HepG2 (cell line): ENCODE data around the gene KANK3. TPM values are rescaled to one million over a fixed set of nuclear protein-coding genes. Genes with fewer than 3 reads are reported as not detected.

Experiments
- FOXC1 ChIP-seq: sonication (generic); formaldehyde crosslinking; IDR thresholded peaks from 2 replicates; pipeline ENCODE4 v1.8.0; 2022; ENCODE audit warnings: mild to moderate bottlenecking, missing genetic modification reagents, borderline replicate concordance
- HCFC1 ChIP-seq: fragments of 150-350 bp; IDR thresholded peaks from 2 replicates; pipeline ENCODE4 v1.6.1; 2014; ENCODE audit warnings: low read depth, low read length
- HNRNPLL ChIP-seq: fragments of 200-400 bp; formaldehyde crosslinking; IDR thresholded peaks from 2 replicates; pipeline ENCODE4 v1.6.1; 2017; ENCODE audit warnings: mild to moderate bottlenecking, low read depth, low read length; ENCODE audit not compliant: poor library complexity, severe bottlenecking
- HOXA3 ChIP-seq: sonication (generic); formaldehyde crosslinking; IDR thresholded peaks from 2 replicates; pipeline ENCODE4 v1.5.0; 2020; ENCODE audit warnings: missing genetic modification reagents
- KLF9 ChIP-seq: IDR thresholded peaks from 2 replicates; pipeline ENCODE4 v1.6.1; 2016; ENCODE audit warnings: low read depth
- LCORL ChIP-seq, 2 experiments: fragments of 450-650 bp in 1 of 2; sonication (generic) in 1 of 2; formaldehyde crosslinking in 1 of 2; IDR thresholded peaks; 2 replicates each; pipeline versions ENCODE4 v1.5.0 to v1.6.1; 2017 to 2020; ENCODE audit warnings: antibody characterized with exemption in 1 of 2, missing genetic modification reagents in 1 of 2
- MED1 ChIP-seq: sonication (generic); formaldehyde crosslinking; IDR thresholded peaks from 2 replicates; pipeline ENCODE4 v1.4.0; 2020; ENCODE audit warnings: missing genetic modification reagents
- MIER3 ChIP-seq: IDR thresholded peaks from 2 replicates; pipeline ENCODE4 v1.6.1; 2016; ENCODE audit warnings: missing compliant biosample characterization, borderline replicate concordance
- NFIB ChIP-seq: sonication (generic); formaldehyde crosslinking; IDR thresholded peaks from 2 replicates; pipeline ENCODE4 v1.9.0; 2021; ENCODE audit warnings: missing genetic modification reagents, mild to moderate bottlenecking, borderline replicate concordance
- POGZ ChIP-seq: sonication (generic); formaldehyde crosslinking; IDR thresholded peaks from 2 replicates; pipeline ENCODE4 v1.4.0; 2020; ENCODE audit warnings: mild to moderate bottlenecking, missing genetic modification reagents
- RARA ChIP-seq: IDR thresholded peaks from 2 replicates; pipeline ENCODE4 v1.6.1; 2016; ENCODE audit warnings: missing genetic modification reagents, missing compliant biosample characterization
- RXRB ChIP-seq: IDR thresholded peaks from 2 replicates; pipeline ENCODE4 v1.6.1; 2016; ENCODE audit warnings: borderline replicate concordance, missing genetic modification reagents, missing compliant biosample characterization
- TAF1 ChIP-seq: sonication (generic); formaldehyde crosslinking; IDR thresholded peaks from 2 replicates; pipeline ENCODE4 v1.4.0; 2020; ENCODE audit warnings: missing genetic modification reagents
- TARDBP ChIP-seq: sonication (generic); formaldehyde crosslinking; IDR thresholded peaks from 2 replicates; pipeline ENCODE4 v1.8.0; 2022; ENCODE audit warnings: mild to moderate bottlenecking, missing genetic modification reagents
- ZBTB26 ChIP-seq: IDR thresholded peaks from 2 replicates; pipeline ENCODE4 v1.6.1; 2016; ENCODE audit warnings: missing compliant biosample characterization, missing genetic modification reagents, borderline replicate concordance
- ZFP62 ChIP-seq: sonication (generic); formaldehyde crosslinking; IDR thresholded peaks from 2 replicates; pipeline ENCODE4 v1.4.0; 2020; ENCODE audit warnings: missing genetic modification reagents
- ZKSCAN1 ChIP-seq: fragments of 150-350 bp; IDR thresholded peaks from 2 replicates; pipeline ENCODE4 v1.6.1; 2014; ENCODE audit warnings: low read length
- ZKSCAN5 ChIP-seq: sonication (generic); formaldehyde crosslinking; IDR thresholded peaks from 2 replicates; pipeline ENCODE4 v1.5.1; 2020; ENCODE audit warnings: mild to moderate bottlenecking, missing genetic modification reagents
- ZNF101 ChIP-seq: sonication (generic); formaldehyde crosslinking; IDR thresholded peaks from 2 replicates; pipeline ENCODE4 v1.4.0; 2020; ENCODE audit warnings: mild to moderate bottlenecking, low read depth, missing genetic modification reagents, borderline replicate concordance
- ZNF839 ChIP-seq: sonication (generic); formaldehyde crosslinking; IDR thresholded peaks from 2 replicates; pipeline ENCODE4 v1.4.0; 2020; ENCODE audit warnings: missing genetic modification reagents, mild to moderate bottlenecking, borderline replicate concordance
- polyA plus RNA-seq, 8 experiments: library from polyadenylated mRNA; depleted of rRNA in 3 of 8; stranded (reverse) in 7 of 8; unstranded in 1 of 8; fragments of >200 nt; fragmentation: Illumina TruSeq in 4 of 8; extraction: Trizol in 4 of 8; gene quantifications; 2 replicates each; pipeline versions ENCODE4 v1.2.1 to v1.2.3, GENCODE V29; 2011 to 2016; ENCODE audit warnings: low read depth in 4 of 8, missing spikeins in 1 of 8, mixed read lengths in 1 of 8; ENCODE audit not compliant: insufficient read depth in 1 of 8
- total RNA-seq, 5 experiments: library from RNA; depleted of rRNA; stranded (reverse); fragments of >200 nt; fragmentation: Illumina TruSeq; extraction: Trizol; gene quantifications; 2 replicates each; pipeline ENCODE4 v1.2.3, GENCODE V29; 2016; ENCODE audit warnings: low read depth in 1 of 5
- TF ChIP-seq, protein P1 (sequence below): sonication (generic); formaldehyde crosslinking; IDR thresholded peaks from 2 replicates; pipeline ENCODE4 v1.8.0; 2022; ENCODE audit warnings: missing genetic modification reagents, mild to moderate bottlenecking, borderline replicate concordance
- TF ChIP-seq, protein P2 (sequence below): sonication (generic); formaldehyde crosslinking; conservative IDR thresholded peaks from 2 replicates; pipeline ENCODE4 v1.5.0; 2020; ENCODE audit warnings: missing genetic modification reagents
- TF ChIP-seq, protein P3 (sequence below): sonication (generic); formaldehyde crosslinking; IDR thresholded peaks from 2 replicates; pipeline ENCODE4 v1.8.1; 2023; ENCODE audit warnings: missing genetic modification reagents, mild to moderate bottlenecking, borderline replicate concordance
- TF ChIP-seq, protein P4 (sequence below): sonication (generic); formaldehyde crosslinking; IDR thresholded peaks from 2 replicates; pipeline ENCODE4 v1.5.0; 2020; ENCODE audit warnings: mild to moderate bottlenecking, missing genetic modification reagents, moderate library complexity

KANK3 gene
- total and polyA plus RNA-seq, 2 of the 13 experiments (the other 11 are each of a cell fraction or from before 2014, with no cell fraction given): 0.15 to 0.20 TPM

DNA sequence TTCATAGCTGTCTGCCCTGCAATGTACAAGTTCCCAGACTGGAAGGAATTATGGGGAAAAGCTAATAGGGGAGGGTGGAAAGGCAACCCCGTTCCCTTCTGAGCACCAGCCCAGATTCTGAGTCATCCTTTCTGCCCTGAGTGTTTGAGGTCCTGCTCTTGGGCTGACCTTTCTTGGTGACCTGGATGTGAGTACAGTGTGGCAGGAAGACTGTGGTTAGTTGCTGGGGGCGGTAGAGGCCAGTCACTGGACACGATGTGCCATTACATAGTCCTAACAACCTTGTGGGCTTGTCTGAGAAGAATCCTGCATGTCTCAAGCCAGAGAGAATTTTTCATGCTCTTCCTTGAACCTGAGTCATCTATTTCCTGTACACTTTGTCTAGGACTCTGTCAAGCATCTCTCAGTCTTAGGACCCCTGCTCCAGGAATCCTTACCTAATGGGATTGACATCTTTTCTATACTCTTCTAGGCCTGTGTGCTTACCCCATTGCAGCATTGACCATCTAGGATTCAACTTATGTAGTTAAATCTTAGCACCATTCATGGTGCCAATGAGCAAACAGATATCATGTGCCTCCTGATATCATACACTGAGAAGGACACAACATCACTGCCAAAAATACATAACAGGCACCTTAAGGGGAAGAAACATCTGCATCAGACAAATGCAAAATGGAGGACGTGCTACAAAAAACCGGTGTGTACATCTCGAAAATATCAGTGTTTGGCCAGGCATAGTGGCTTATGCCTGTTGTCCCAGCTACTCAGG lies 12.8 kb upstream of the KANK3 start (continued):
- TF ChIP-seq ZFP62 (CRISPR knock-in tag): no peak
- no peak for TF ChIP-seq ZKSCAN5 (CRISPR knock-in tag)
- TF ChIP-seq HCFC1: no peak
- TF ChIP-seq, protein P1, sequence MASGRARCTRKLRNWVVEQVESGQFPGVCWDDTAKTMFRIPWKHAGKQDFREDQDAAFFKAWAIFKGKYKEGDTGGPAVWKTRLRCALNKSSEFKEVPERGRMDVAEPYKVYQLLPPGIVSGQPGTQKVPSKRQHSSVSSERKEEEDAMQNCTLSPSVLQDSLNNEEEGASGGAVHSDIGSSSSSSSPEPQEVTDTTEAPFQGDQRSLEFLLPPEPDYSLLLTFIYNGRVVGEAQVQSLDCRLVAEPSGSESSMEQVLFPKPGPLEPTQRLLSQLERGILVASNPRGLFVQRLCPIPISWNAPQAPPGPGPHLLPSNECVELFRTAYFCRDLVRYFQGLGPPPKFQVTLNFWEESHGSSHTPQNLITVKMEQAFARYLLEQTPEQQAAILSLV (CRISPR knock-in tag): 0 out of 2 replicates have a peak, but pooled peaks have one; percentile 1
- TF ChIP-seq HNRNPLL: no peak
- TF ChIP-seq LCORL (IDR thresholded peaks at IDR 0.05): no peak
- TF ChIP-seq LCORL (CRISPR knock-in tag; IDR thresholded peaks at IDR 0.05): no peak; the same call in 1 of the 2 replicates
- TF ChIP-seq TAF1 (CRISPR knock-in tag): no peak
- TF ChIP-seq RARA: peak; percentile 97
- no peak for TF ChIP-seq ZNF839 (CRISPR knock-in tag)
- no peak for TF ChIP-seq ZNF101 (CRISPR knock-in tag)
- TF ChIP-seq, protein P2, sequence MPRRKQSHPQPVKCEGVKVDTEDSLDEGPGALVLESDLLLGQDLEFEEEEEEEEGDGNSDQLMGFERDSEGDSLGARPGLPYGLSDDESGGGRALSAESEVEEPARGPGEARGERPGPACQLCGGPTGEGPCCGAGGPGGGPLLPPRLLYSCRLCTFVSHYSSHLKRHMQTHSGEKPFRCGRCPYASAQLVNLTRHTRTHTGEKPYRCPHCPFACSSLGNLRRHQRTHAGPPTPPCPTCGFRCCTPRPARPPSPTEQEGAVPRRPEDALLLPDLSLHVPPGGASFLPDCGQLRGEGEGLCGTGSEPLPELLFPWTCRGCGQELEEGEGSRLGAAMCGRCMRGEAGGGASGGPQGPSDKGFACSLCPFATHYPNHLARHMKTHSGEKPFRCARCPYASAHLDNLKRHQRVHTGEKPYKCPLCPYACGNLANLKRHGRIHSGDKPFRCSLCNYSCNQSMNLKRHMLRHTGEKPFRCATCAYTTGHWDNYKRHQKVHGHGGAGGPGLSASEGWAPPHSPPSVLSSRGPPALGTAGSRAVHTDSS: no peak
- no peak for TF ChIP-seq MIER3
- TF ChIP-seq, protein P3, sequence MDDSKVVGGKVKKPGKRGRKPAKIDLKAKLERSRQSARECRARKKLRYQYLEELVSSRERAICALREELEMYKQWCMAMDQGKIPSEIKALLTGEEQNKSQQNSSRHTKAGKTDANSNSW: no peak
- peak; percentile 93 for TF ChIP-seq RXRB (CRISPR knock-in tag)
- TF ChIP-seq ZKSCAN1: no peak; the same call in 1 of the 2 replicates
- 0 out of 2 replicates have a peak, but pooled peaks have one; percentile 58 for TF ChIP-seq POGZ (CRISPR knock-in tag)
- TF ChIP-seq MED1 (CRISPR knock-in tag): peak; percentile 79
- TF ChIP-seq FOXC1 (CRISPR knock-in tag): no peak
- no peak for TF ChIP-seq ZBTB26 (CRISPR knock-in tag)
- peak; percentile 45; the same call in 1 of the 2 replicates for TF ChIP-seq HOXA3 (CRISPR knock-in tag)
- TF ChIP-seq NFIB (CRISPR knock-in tag): no peak
- TF ChIP-seq, protein P4, sequence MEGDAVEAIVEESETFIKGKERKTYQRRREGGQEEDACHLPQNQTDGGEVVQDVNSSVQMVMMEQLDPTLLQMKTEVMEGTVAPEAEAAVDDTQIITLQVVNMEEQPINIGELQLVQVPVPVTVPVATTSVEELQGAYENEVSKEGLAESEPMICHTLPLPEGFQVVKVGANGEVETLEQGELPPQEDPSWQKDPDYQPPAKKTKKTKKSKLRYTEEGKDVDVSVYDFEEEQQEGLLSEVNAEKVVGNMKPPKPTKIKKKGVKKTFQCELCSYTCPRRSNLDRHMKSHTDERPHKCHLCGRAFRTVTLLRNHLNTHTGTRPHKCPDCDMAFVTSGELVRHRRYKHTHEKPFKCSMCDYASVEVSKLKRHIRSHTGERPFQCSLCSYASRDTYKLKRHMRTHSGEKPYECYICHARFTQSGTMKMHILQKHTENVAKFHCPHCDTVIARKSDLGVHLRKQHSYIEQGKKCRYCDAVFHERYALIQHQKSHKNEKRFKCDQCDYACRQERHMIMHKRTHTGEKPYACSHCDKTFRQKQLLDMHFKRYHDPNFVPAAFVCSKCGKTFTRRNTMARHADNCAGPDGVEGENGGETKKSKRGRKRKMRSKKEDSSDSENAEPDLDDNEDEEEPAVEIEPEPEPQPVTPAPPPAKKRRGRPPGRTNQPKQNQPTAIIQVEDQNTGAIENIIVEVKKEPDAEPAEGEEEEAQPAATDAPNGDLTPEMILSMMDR (CRISPR knock-in tag): peak; percentile 60
- 0 out of 2 replicates have a peak, but pooled peaks have one; percentile 20 for TF ChIP-seq TARDBP (CRISPR knock-in tag)
- TF ChIP-seq KLF9: no peak
